ENCODE data around the gene C16orf54. TPM values are rescaled to one million over a fixed set of nuclear protein-coding genes. Genes with fewer than 3 reads are reported as not detected.

C16orf54 gene
- total RNA-seq, 1 donor from 2014 or later, result not detected

DNA sequence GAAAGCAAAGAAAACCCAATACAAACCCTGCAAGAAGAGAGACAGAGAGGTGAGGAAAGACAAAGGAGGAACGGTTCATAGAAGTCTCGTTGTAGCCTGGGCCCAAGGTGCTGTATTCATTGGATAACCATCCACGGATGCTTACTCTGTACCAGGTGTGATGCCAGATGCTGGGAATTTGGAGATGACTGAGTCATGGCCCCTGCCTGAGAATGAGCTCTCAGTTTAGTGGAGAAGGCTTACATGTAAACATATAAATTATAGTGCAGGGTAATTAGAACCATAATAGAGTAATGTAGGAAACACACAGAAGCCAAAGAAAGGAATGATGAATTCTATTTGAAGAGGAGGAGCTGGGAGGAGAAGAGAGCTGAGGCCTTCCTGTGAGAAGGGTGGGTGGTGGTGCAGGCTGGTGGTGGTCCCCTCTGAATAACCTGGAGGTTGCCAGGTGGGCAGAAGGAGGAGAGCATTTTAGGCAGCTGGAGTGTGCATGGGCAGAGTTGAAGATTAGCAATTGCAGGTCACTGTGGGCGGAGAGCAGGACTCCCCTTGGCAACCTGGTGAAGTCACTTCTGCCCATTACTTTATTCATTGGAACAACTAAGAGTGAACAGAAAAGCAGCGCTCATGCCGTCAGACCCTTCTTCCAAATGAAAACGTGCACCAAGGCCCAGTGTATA lies 24.6 kb upstream of the C16orf54 start:
- TF ChIP-seq, protein P1, sequence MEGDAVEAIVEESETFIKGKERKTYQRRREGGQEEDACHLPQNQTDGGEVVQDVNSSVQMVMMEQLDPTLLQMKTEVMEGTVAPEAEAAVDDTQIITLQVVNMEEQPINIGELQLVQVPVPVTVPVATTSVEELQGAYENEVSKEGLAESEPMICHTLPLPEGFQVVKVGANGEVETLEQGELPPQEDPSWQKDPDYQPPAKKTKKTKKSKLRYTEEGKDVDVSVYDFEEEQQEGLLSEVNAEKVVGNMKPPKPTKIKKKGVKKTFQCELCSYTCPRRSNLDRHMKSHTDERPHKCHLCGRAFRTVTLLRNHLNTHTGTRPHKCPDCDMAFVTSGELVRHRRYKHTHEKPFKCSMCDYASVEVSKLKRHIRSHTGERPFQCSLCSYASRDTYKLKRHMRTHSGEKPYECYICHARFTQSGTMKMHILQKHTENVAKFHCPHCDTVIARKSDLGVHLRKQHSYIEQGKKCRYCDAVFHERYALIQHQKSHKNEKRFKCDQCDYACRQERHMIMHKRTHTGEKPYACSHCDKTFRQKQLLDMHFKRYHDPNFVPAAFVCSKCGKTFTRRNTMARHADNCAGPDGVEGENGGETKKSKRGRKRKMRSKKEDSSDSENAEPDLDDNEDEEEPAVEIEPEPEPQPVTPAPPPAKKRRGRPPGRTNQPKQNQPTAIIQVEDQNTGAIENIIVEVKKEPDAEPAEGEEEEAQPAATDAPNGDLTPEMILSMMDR (IDR thresholded peaks at IDR 0.05), result no peak
- H3K4me3 Mint-ChIP-seq (ENCODE audit: unreplicated experiment), result no peak overlapping the region
- no peak overlapping the region for H3K27ac Mint-ChIP-seq (ENCODE audit: unreplicated experiment)
- no peak for DNase-seq (ENCODE audit: extremely low spot score, unreplicated experiment)
- H3K27me3 Mint-ChIP-seq (ENCODE audit: unreplicated experiment), result peaks cover 2% of the 10 kb centered on the region
- H3K4me1 Mint-ChIP-seq (ENCODE audit: unreplicated experiment), result no peaks in the 10 kb centered on the region
- no peaks in the 10 kb centered on the region for H3K9me3 Mint-ChIP-seq (ENCODE audit: unreplicated experiment)
- H3K36me3 Mint-ChIP-seq (ENCODE audit: unreplicated experiment), result no peaks in the 10 kb centered on the region

DNA sequence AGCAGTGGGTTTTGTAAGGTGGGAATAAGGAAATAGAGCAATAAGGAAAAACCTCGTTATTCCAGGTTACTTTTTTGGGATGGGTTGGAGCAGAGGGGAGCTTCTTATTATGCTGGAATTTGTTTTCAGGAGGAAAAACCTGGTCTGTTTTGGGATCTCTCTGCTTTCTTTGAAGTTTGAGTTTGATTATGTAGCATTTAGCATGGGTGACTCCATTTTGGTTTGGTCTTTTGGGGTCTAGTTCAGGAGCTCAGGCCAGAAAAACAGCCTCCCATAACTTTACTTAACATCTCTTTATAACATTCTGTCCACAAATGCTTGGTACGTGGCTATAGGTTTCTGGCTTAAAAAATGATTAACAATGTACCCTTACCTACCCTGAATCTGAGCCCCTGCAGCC lies 23.7 kb upstream of the C16orf54 start:
- Mint-ChIP-seq H3K9me3 (ENCODE audit: unreplicated experiment) (no peaks in the 10 kb centered on the region), H3K4me3 (ENCODE audit: unreplicated experiment) (no peak overlapping the region), H3K4me1 (ENCODE audit: unreplicated experiment) (no peaks in the 10 kb centered on the region), H3K36me3 (ENCODE audit: unreplicated experiment) (no peaks in the 10 kb centered on the region), H3K27me3 (ENCODE audit: unreplicated experiment) (peaks cover 2% of the 10 kb centered on the region), H3K27ac (ENCODE audit: unreplicated experiment) (no peak overlapping the region)
- DNase-seq (ENCODE audit: extremely low spot score, unreplicated experiment), result no peak
- TF ChIP-seq, protein P1 (IDR thresholded peaks at IDR 0.05), result no peak

DNA sequence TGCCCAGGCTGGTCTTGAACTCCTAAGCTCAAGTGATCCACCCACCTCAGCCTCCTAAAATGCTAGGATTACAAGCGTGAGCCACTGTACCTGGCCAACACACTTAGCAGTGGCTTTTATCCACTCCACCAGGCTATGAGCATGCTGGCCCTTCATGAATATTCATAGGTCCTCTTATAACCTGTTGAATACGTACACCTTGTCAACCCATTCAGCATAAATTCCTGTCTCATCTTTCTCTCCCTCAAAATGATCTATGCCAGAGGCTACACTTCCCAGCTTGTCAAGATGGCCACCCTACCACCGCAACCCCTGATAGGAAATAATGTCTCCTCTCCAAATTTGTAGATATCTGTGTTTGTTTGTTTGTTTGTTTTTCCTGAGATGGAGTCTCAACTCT lies 21.3 kb upstream of the C16orf54 start:
- Mint-ChIP-seq H3K4me3 (ENCODE audit: unreplicated experiment) (no peak overlapping the region), H3K9me3 (ENCODE audit: unreplicated experiment) (no peaks in the 10 kb centered on the region), H3K36me3 (ENCODE audit: unreplicated experiment) (no peaks in the 10 kb centered on the region), H3K4me1 (ENCODE audit: unreplicated experiment) (no peaks in the 10 kb centered on the region), H3K27me3 (ENCODE audit: unreplicated experiment) (peaks cover 5% of the 10 kb centered on the region), H3K27ac (ENCODE audit: unreplicated experiment) (no peak overlapping the region)
- no peak for DNase-seq (ENCODE audit: extremely low spot score, unreplicated experiment)
- TF ChIP-seq, protein P1 (IDR thresholded peaks at IDR 0.05), result no peak

DNA sequence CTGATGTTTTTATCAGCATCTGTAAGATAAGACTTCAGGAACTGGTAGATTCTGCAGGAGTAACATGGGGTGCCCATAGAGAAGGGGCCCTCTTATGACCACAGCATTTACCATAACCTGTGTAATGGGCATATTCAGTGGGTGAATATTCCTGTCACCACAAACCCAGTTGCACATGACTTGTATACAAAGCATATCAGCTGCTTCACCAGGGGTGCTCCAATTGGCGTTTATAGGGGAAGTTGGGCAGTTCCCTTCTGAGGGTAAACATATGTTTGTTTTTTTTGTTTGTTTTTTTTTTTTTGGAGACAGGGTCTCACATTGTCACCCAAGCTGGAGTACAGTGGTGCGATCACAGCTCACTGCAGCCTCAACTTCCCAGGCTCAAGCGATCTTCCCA lies 20.8 kb upstream of the C16orf54 start:
- Mint-ChIP-seq H3K27me3 (ENCODE audit: unreplicated experiment) (peaks cover 5% of the 10 kb centered on the region), H3K4me3 (ENCODE audit: unreplicated experiment) (no peak overlapping the region), H3K36me3 (ENCODE audit: unreplicated experiment) (no peaks in the 10 kb centered on the region), H3K27ac (ENCODE audit: unreplicated experiment) (no peak overlapping the region), H3K9me3 (ENCODE audit: unreplicated experiment) (no peaks in the 10 kb centered on the region), H3K4me1 (ENCODE audit: unreplicated experiment) (no peaks in the 10 kb centered on the region)
- no peak for DNase-seq (ENCODE audit: extremely low spot score, unreplicated experiment)
- TF ChIP-seq, protein P1 (IDR thresholded peaks at IDR 0.05), result no peak

DNA sequence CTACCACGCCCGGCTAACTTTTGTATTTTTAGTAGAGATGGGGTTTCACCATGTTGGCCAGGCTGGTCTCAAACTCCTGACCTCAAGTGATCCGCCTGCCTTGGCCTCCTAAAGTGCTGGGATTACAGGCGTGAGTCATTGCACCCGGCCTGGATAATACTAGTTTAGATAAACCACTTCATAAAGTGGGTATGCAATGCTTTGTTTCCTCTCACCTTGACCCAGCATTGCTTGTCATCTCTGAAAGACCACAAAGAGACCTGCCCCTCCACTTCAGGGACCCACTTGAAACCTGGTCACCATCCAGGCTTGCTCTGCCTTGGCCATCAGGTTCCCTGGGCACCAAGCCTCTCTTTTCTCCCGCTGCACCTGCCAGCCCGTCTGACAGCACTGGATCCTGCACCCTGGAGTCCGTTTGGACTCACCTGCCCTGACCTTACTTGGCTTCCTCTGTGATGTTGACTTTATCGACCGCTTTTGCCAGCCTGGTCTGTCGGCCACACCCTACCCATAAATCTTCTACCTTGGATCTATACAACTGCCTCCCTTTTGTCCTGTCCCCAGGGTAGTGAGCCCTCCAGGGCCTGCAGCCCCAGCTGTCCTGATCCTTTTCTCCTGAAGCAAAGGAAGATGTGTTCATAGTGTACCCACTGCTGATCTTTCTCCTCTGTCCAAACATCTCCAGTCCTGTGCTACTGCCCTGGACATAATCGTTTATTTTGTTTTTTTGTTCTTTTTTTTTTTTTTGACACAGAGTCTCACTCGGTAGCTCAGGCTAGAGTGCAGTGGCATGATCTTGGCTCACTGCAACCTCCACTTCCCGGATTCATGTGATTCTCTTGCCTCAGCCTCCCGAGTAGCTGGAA lies 19.6 kb upstream of the C16orf54 start:
- DNase-seq (ENCODE audit: extremely low spot score, unreplicated experiment), result no peak
- Mint-ChIP-seq H3K9me3 (ENCODE audit: unreplicated experiment) (no peaks in the 10 kb centered on the region), H3K27ac (ENCODE audit: unreplicated experiment) (no peak overlapping the region), H3K4me3 (ENCODE audit: unreplicated experiment) (no peak overlapping the region), H3K4me1 (ENCODE audit: unreplicated experiment) (no peaks in the 10 kb centered on the region), H3K27me3 (ENCODE audit: unreplicated experiment) (peaks cover 5% of the 10 kb centered on the region), H3K36me3 (ENCODE audit: unreplicated experiment) (no peaks in the 10 kb centered on the region)
- TF ChIP-seq, protein P1 (IDR thresholded peaks at IDR 0.05), result no peak

Measured in osteocyte (in vitro differentiated cells).